Neutrophil (primary cell): ENCODE measurements around the gene CAPN10.
"Not testable (repeated sequence)": the region's sequence is repeated elsewhere in the genome, so short reads cannot be mapped to it uniquely, and the experiment has no call there.

Experiments used
- H3K27ac ChIP-seq: fragments of 200-600 bp; sonication (generic); 2 replicates; pipeline ENCODE4 v1.5.1; 2016; ENCODE audit warnings: mild to moderate bottlenecking, moderate library complexity
- H3K27me3 ChIP-seq: fragments of 200-600 bp; sonication (generic); 2 replicates; pipeline ENCODE4 v1.6.0; 2016; ENCODE audit warnings: mild to moderate bottlenecking
- H3K36me3 ChIP-seq: fragments of 200-600 bp; sonication (generic); 2 replicates; pipeline ENCODE4 v1.5.1; 2017
- H3K4me1 ChIP-seq, 2 experiments: fragments of 200-600 bp in 1 of 2; sonication (generic) in 1 of 2; 1 replicate in 1 of 2; 2 replicates in 1 of 2; pipeline versions ENCODE4 v1.5.1 to v1.6.1; 2013 to 2016; ENCODE audit warnings: low read depth in 1 of 2, low read length in 1 of 2, mild to moderate bottlenecking in 1 of 2, moderate library complexity in 1 of 2; ENCODE audit not compliant: control insufficient read depth in 1 of 2, insufficient read depth in 1 of 2
- H3K4me3 ChIP-seq, 2 experiments: fragments of 200-600 bp in 1 of 2; sonication (generic) in 1 of 2; 1 replicate in 1 of 2; 2 replicates in 1 of 2; pipeline ENCODE4 v1.5.1; 2013 to 2016; ENCODE audit warnings: low read depth in 1 of 2, low read length in 1 of 2, mild to moderate bottlenecking in 1 of 2, moderate library complexity in 1 of 2
- H3K9me3 ChIP-seq: fragments of 200-600 bp; sonication (generic); 2 replicates; pipeline ENCODE4 v1.5.1; 2016
- TF ChIP-seq, protein P1 (sequence below): fragments of 200-600 bp; sonication (generic); IDR thresholded peaks from 2 replicates; pipeline ENCODE4 v1.5.1; 2016; ENCODE audit warnings: antibody characterized with exemption

The CAPN10 gene

GRCh38 chr2:240615820-240616547, 29.4 kb downstream of the CAPN10 start:
- no peaks in the 10 kb centered on the region for H3K27me3 ChIP-seq
- no peak overlapping the region for H3K4me3 ChIP-seq
- TF ChIP-seq, protein P1, sequence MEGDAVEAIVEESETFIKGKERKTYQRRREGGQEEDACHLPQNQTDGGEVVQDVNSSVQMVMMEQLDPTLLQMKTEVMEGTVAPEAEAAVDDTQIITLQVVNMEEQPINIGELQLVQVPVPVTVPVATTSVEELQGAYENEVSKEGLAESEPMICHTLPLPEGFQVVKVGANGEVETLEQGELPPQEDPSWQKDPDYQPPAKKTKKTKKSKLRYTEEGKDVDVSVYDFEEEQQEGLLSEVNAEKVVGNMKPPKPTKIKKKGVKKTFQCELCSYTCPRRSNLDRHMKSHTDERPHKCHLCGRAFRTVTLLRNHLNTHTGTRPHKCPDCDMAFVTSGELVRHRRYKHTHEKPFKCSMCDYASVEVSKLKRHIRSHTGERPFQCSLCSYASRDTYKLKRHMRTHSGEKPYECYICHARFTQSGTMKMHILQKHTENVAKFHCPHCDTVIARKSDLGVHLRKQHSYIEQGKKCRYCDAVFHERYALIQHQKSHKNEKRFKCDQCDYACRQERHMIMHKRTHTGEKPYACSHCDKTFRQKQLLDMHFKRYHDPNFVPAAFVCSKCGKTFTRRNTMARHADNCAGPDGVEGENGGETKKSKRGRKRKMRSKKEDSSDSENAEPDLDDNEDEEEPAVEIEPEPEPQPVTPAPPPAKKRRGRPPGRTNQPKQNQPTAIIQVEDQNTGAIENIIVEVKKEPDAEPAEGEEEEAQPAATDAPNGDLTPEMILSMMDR, result no peak
- no peaks in the 10 kb centered on the region for H3K9me3 ChIP-seq
- H3K36me3 ChIP-seq, result no peaks in the 10 kb centered on the region
- H3K4me1 ChIP-seq, result peaks cover 20 to 23% of the 10 kb centered on the region in 2 experiments
- no peak overlapping the region for H3K27ac ChIP-seq

DNA sequence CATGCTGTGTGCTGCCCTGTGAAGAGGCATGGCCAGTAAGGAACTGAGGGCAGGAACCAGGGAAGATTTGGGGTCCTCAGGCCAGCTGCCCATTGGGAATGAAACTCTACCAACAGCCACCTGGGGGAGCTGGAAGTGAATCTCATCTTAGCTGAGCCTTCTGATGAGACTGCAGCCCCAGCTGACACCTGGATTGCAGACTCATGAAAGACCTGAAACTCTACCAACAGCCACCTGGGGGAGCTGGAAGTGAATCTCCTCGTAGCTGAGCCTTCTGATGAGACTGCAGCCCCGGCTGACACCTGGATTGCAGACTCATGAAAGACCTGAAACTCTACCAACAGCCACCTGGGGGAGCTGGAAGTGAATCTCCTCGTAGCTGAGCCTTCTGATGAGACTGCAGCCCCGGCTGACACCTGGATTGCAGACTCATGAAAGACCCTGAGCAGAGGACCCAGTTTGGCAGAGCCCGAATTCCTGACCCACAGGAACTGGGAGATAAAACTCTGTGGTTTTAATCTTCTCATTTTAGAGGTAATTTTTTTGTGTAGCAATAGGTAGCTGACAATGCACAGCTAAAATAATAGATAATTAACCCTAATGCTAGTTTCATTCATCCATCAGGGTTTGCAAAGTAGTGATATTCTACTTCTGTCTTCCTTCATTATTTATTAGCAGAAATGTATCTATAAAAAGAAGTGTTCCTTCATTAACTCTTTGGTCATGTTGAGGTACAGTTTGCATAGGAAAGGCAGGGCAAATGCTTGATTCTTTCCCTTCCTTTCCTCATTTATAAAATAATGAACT, 30.5 kb downstream of the CAPN10 start:
- not testable (repeated sequence) for H3K36me3 ChIP-seq, H3K27me3 ChIP-seq, H3K4me3 ChIP-seq, H3K27ac ChIP-seq, H3K9me3 ChIP-seq
- H3K4me1 ChIP-seq, result peaks cover 23 to 25% of the 10 kb centered on the region in 2 experiments

DNA sequence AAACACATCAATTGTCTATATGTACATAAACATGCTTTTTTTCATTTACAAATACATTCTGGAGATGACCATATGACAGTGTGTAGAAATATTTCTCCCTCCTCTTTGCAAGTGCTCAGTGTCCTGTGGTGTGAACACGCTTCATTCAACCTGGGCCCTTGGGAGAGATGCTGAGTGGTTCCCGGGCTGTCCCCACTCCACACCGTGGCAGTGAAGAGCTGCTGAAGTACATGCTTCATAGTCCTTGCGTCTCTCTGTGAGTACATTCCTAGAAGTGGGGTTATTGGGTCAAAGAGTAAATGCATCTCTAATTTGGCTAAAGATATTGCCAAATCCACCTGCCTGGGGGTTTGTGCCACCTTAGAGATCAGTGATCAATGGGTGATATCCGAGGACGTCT, 32.2 kb downstream of the CAPN10 start:
- TF ChIP-seq, protein P1, result no peak
- Histone ChIP-seq H3K27me3 (peaks cover 19% of the 10 kb centered on the region), H3K9me3 (no peaks in the 10 kb centered on the region), H3K4me3 (no peak overlapping the region), H3K36me3 (no peaks in the 10 kb centered on the region), H3K4me1 (peaks cover 22 to 29% of the 10 kb centered on the region in 2 experiments), H3K27ac (no peak overlapping the region)

DNA sequence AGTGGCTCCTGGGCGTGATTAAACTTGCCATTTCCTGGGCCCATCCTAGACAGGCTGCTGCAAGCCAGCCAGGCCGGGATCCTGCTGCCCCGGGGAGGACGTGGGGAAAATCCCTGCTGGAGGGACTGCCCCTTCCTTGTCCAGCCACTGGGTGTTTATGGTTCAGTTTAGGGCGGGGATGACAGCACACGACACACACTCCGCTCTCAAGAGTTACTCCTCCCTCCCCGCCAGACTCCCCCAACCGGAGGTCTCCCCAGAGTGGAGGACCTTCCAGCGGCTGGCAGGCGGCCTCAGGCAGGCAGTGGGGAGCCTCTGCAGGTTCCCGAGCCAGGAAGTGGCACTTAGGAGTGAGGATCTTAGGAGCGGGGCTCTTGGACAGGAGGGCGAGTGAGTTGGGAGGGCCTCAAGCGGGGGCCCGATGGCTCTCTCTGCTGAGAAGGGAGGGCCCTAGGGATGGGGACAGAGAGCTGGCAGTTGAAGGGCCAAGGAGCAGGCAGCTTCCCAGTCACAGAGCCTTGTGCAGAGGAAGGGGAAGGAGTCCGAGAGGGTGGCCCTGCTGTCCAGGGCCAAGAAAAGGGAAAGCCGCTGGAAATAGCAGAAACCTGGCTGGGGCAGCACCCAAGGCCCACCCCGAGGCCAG, 33.1 kb downstream of the CAPN10 start:
- Histone ChIP-seq H3K27ac (no peak overlapping the region), H3K4me3 (no peak overlapping the region), H3K4me1 (peaks cover 22 to 34% of the 10 kb centered on the region in 2 experiments), H3K9me3 (no peaks in the 10 kb centered on the region), H3K27me3 (peaks cover 26% of the 10 kb centered on the region), H3K36me3 (no peaks in the 10 kb centered on the region)
- TF ChIP-seq, protein P1, result no peak

GRCh38 chr2:240620149-240620731, 33.7 kb downstream of the CAPN10 start:
- TF ChIP-seq, protein P1, result no peak
- Histone ChIP-seq H3K27ac (no peak overlapping the region), H3K27me3 (peaks cover 32% of the 10 kb centered on the region), H3K4me1 (peaks cover 26 to 39% of the 10 kb centered on the region in 2 experiments), H3K9me3 (no peaks in the 10 kb centered on the region), H3K36me3 (no peaks in the 10 kb centered on the region), H3K4me3 (no peak overlapping the region)
